NCI-H526 (cell line): Measurements from ENCODE around the gene BTN1A1.
"Not testable (repeated sequence)": the region's sequence is repeated elsewhere in the genome, so short reads cannot be mapped to it uniquely, and the experiment has no call there.

Experiments used
- DNase-seq, 2 experiments: peaks; one replicate each; lab custom pipeline; 2025; lab: John Stamatoyannopoulos, UW

Gene BTN1A1, protein sequence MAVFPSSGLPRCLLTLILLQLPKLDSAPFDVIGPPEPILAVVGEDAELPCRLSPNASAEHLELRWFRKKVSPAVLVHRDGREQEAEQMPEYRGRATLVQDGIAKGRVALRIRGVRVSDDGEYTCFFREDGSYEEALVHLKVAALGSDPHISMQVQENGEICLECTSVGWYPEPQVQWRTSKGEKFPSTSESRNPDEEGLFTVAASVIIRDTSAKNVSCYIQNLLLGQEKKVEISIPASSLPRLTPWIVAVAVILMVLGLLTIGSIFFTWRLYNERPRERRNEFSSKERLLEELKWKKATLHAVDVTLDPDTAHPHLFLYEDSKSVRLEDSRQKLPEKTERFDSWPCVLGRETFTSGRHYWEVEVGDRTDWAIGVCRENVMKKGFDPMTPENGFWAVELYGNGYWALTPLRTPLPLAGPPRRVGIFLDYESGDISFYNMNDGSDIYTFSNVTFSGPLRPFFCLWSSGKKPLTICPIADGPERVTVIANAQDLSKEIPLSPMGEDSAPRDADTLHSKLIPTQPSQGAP

DNA sequence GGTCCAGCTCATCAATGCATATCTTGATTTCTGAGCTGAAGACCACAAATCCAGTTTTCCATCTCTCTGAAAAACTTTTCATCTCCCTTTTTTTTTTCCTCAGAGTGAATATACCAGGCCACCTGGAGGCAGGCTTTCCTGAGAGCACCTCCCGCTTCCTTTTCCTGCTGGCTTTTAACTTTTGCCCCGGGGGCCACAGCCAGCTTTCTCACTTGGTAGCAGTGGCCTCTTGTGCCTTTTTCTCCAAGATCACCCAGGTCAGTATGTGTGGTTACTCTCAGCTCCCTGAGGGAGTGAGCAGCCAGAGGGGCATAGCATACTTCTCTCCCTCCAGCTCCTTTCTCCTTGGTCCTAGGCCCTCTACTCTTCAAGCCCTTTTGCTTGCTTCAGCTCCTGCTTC, at the start of gene BTN1A1:
Gene BTN1A1 (plus strand): TSS at position 202 of the 400 bp plus-strand sequence. CDS start 984 bp downstream, outside the sequence.
- no peak for DNase-seq

DNA sequence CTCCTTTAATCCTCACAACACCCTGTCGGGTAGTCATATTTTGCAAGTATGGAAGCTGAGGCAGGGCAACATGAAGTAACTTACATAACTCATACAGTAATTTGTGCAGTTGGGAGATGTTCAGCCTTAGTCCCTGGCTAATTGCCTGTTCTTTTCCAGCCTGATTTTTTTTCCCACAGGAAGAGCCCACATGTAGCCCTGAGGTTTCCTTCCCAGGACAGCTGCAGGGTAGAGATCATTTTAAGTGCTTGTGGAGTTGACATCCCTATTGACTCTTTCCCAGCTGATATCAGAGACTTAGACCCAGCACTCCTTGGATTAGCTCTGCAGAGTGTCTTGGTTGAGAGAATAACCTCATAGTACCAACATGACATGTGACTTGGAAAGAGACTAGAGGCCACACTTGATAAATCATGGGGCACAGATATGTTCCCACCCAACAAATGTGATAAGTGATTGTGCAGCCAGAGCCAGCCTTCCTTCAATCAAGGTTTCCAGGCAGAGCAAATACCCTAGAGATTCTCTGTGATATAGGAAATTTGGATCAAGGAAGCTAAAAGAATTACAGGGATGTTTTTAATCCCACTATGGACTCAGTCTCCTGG, 47.4 kb upstream of the BTN1A1 start:
- no peak for DNase-seq

DNA sequence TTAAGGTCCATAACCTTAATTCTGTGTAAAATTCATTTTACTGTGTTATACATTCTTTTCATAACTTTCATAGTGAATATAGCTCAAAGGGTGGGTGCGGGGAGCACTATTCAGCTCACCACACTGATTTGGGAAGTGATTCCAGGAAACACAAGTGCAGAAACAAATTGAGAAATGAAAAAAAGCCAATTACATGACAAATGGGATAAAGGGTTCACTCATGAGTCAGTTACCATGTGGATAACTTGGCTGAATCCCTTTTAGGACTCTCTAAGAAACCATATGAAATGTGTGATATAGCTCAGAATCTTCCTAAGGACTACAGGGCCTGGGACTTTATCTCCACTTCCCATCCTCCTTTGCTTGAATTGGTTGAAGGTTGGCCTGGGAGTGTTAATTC, 45.5 kb upstream of the BTN1A1 start:
- DNase-seq = no peak

DNA sequence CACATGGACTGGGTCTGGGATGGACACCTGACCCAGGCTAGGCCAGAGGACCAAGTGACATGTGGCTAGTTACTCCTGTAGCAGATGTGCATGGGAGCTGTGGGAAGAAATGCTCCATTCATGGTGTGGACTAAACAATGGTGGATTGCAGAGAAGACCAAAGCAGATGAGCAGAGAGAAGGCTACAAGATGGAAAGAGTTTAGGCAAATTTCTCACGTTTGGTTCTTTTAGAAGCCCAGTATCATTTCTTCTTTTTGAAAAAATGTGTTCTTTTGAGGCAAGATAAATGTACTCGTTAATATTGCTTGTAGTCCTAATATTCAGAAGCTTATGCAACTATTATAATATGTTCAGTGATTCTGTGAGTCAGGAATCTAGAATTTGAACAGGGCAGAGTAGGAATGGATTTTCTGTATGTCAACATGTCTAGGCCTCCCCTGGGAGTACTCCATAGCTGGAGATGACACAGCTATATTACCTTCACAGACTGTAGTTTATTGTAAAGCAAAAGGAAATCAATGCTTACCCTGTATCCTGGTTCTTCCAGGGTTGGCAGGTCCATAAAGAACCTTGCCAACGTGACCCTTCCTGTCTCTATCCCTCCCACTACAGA, 44.6 kb upstream of the BTN1A1 start:
- no peak for DNase-seq

DNA sequence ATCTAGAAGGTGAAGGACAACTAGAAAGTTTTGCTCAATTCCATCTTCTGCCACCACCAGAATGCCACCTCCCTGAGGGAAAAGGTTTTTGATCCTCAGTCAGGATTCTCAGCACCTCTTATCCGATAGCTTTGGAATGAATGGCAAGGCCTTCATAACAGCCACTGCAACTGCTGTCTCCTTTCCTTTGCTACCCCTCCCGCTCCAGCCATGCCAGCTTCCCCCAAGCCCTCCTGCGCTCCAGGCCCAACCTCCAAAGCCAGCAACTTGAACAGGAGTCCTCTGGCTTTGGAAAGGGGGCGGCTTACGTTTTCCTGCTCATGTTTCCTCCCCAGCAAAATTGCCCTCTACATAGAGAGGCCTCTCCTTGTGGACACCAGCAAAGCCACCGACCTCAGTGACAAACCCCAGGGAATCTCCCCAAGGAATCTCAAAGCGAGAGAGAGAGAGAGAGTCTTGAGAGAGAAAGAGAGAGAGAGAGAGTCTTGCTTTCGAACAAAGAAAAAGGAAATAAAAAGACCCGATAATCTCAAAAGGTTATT, 42.8 kb upstream of the BTN1A1 start:
- no peak for DNase-seq

DNA sequence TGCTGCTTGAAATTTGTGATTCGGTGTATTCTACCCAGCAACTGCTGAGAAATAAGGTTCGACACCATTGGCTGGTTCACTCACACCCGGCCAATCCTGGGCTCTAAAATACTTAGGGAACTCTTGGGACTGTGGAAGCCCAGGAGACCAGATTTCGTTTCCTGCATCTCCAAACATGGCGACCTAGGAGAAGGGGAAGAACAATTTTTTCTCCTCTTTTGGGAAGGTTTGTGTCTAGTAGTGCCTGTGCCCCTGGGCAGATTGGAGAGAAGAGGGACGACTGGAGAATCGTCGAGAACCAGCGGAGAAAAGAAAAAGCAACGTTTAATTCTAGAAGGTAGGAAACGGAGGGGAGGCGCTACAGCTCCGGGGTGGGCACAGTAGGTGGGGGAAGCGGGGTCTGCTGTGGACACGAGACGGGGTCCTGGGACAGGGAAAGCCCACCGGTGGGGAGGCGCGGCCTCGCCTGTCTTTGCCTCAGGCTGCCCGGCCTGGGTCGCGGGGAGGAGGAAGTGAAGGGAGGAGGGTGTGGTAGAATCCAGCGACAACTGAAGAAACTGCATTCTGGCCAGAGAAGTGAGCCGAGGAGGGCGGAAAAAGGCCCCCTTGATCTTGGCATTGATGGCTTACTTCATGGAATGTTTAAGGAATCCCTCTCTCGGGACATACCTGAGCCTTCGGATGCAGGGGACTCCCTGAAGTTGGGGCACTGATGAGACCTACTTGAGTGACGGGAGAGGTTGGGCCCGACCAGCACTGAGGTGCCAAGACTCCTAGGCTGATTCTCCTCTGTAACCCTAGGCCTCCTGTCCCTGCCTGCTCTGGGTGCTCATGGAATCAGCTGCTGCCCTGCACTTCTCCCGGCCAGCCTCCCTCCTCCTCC, 42.1 kb upstream of the BTN1A1 start, which contains the start of gene BTN2A1:
Gene BTN2A1 (plus strand): TSS at position 150 of the 883 bp plus-strand sequence. CDS start 682 bp downstream, at position 832.
- peak; percentile 92 for DNase-seq

DNA sequence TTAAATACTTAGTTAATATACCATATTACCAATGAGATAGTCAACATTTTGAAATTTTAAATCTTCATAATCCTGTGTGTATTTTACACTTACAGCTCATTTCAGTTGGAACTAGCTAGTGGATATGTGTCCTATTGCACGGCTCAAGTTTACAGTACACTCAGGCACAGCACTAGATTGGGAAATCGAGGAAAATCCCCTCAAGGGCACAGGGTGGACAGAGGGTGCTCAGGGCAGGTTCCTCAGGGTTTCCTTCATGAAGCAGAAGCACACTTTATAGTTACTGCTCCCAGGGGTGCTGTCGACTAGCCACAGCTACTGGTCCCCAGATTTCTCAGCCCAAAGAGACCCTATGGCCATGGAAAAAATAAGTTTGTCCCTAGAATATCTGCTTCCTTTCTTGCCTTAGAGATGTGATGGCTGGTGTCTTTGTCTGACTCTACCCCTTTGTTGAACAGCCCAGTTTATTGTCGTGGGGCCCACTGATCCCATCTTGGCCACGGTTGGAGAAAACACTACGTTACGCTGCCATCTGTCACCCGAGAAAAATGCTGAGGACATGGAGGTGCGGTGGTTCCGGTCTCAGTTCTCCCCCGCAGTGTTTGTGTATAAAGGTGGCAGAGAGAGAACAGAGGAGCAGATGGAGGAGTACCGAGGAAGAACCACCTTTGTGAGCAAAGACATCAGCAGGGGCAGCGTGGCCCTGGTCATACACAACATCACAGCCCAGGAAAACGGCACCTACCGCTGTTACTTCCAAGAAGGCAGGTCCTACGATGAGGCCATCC, 40.9 kb upstream of the BTN1A1 start:
- no peak for DNase-seq

DNA sequence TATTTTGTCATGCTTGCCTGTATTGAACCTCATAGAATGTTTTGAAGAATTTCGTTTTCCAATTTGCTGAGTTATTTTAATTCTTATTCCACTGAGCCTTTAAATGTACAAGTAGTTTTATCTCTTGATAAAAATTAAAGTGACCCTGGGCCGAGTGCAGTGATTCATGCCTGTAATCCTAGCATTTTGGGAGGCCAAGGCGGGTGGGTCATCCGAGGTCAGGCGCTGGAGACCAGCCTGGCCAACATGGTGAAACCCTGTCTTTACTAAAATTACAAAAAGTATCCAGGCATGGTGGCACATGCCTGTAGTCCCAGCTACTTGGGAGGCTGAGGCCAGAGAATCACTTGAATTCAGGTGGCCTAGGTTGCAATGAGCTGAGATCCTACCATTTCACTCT, 38.8 kb upstream of the BTN1A1 start:
- DNase-seq = not testable (repeated sequence)

DNA sequence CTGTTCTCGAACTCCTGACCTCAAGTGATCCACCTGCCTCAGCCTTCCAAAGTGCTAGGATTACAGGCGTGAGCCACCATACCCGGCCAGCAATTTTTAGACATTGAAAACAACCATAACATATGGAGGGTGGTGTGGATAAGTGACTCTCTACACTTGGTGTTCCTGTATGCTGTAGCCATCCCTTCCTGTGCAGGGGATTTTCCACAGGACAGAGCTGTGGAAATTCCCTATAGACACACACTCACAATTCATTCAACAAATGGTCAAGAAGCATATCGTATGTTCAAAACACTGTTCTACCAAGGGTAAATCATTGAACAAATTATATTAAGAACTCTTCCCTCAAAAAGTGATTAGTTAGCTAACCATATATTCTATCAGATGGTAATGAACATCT, 36.1 kb upstream of the BTN1A1 start:
- DNase-seq = no peak

DNA sequence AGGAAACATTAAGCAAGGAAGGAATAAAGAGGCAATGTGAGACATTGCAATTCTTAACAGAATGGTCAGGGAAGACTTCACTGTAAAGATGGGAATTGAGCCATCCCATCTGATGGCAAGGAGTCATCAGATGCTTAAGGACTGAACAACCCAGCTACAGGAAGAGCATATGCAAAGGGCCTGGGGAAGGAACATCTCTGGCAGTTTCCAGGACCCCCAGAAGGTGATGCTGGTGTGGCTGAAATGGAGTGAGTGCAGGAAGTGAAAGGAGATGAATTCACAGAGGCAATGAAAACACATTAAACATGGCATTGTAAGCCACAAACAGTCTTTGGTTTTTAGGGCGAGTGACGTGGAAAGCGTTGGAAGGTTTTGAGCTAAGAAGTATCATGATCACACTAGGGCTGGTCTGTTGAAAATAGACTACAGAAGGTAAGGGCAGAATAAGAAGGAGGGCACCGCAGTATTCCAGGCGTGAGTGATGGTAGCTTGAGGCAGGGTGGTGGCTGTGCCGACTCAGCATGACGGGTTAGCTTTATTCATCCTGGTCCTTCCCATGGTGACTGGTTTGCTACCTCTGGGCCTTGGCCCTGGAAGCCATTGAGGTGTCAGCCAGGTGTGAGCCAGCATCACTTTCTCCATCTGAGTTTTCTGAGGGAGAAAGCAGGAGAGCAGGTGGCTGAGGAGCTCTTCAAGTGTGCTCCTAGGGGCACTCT, 35.5 kb upstream of the BTN1A1 start:
- DNase-seq = no peak

DNA sequence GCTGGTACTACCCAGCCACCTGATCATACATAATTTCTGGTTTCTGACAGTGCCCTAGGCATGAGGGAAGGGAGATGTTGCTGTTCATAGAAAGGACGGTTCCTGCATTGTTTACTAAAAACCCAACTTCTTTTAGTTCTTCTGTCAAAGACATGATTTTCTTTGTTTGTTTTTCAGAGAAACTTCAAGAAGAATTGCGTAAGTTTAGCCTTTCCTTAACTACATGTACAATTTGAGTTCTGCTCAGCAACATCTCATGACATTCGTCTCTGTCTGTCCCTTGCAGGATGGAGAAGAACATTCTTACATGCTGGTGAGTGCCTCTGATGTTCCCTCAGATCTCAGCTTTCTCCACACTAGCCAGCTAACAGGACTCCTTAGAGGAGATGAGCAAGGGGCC, 34.3 kb upstream of the BTN1A1 start:
- DNase-seq = no peak

DNA sequence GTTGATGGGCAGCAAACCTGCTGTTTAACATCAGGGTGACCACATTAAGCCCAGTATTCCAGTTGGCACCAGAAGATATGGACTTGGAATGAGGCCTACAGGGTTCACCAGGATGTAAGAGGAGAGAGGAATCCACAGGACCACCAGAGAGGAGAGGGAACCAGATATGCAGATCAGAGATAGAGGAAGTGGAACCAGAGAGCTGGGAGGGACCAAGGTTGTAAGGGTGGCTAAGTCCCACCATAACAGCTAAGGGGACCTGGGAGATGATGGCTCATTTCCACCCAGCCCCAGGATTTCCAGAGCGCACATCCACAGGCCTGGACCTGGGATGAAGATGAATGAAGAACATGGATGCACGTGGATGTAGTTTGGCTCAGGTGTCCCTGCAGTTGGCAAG, 31.3 kb upstream of the BTN1A1 start:
- no peak for DNase-seq

DNA sequence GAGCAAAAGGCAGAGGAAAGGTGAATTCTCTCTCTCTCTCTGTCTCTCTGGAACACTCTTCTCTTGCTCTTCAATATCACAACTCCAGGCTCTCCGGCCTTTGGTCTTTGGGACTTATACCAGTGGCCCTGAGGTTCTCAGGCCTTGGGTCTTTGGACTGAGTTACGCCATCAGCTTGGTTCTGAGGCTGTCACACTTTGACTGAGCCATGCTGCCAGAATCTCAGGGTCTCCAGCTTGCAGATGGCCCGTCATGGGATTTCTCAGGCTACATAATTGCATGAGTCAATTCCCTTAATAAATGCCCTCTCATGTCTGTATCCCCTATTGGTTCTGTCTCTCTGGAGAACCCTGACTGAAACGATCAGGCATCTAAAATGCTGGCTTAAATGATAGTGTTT, 29.5 kb upstream of the BTN1A1 start:
- no peak for DNase-seq

DNA sequence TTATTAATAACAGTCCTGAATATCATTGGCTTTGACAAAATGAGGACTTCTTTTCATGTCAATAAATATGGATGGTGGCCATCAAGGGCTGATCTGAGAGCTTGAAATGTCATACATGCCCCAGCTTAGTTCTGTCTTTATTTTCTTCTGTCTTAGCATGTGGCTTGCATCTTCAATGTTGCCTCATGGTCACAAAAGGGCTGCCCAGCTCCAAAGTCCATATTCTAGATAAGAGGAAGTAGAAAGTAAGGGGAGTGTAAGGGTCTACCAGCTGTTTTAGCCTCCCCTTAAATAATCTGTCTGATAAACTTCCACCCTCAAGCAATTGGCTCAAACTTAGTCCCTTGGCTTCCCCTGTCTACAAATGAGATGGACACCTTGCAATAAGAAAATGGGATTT, 28.1 kb upstream of the BTN1A1 start:
- no peak for DNase-seq

DNA sequence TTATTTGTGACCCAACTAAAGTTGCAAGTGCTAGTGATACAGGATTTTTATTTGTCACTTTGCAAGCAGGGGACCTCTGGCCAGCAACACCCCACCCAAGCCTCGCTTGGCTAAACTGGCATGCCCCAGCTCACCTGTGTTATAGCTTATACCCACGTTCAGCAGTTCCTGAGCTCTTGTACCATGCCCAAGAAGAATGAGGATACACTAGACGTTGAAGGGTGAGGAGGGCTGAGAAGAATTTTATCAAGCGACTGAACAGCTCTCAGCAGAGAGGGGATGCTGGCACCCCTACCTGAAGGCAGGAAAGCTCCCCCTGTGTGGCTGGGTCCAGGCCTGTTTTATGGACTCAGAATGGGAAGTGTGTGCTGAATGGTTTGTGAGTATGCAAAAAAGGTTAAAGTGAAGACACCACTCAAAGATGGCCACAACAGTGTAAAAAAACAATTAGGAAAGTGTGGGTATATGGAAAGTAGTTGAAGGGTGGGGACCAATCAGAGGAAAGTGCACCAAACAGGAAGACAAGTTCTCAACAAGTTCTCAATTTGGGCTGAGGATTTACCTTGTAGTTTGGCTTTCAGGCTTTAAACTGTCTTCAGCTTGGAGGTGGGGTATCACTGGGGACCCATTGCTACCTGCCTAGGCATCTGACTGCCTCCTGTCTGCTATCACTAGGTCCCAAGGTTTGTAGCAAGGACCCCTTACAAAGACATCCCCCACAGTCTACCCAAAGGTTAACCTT, 27.4 kb upstream of the BTN1A1 start:
- no peak for DNase-seq

DNA sequence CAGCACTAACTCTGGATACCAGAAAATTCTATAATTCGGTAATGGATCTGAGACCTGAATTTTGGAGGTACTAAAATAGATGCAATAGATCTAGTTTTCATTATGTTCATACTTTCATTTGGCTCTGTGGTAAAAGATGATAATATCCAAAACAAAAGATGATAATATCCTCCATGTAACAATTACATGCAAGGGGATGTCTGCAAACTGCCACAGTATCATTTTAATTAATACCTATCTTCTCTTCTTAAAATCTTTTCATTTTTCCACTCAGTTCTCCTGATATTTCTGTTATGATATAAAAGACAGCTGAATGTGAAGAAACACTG, 26.7 kb upstream of the BTN1A1 start:
- no peak for DNase-seq

DNA sequence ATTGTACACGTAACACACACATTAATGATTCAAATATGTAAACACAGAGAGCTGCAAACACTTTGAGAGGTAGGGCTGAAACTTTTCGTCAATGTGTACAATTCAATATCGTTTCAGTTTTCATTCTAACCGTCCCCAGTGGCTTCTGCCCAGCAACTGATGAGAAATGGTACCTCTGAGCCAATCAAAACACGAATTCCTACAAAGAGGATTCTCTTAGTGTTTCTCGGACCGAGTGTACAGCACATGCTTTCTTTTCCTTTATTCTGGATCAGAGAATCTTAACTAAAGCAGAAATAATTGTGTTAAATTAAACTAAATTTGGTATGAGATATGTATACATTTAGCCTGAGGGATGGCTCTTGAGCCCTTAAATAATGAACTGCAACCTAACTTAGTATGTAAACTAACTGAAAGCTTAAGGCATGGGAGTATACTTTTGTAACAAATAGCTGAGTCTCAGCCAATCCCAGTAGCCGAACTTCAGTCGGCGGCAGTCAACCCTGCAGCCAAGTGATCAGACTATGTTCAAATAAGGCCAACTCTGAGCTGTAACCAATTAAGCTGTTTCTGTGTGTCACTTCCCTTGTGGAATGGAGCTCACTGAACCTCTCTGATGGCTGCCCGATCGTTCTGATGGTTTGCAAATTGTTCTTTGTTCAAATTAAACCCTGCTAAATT, 26.2 kb upstream of the BTN1A1 start:
- DNase-seq = peak; percentile 85 to 86

DNA sequence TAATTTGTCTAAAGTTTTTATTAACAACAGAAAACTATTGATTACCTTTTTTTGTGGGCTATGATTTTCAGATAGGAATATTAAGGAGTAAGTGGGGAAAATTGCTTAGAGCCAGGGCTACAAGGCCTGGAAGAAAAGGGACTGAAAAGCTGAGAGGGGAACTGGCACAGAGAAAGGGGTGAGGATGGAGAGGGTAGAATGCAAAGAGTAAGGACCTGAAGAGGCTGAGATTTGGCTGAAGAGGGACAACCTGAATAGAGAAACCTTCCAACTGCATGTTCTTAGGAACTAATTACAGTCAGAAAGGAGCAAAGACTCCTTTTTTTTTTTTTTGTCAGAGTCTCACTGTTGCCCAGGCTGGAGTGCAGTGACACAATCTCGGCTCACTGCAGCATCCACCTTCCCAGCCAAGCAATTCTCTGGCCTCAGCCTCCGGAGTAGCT, 25.6 kb upstream of the BTN1A1 start:
- DNase-seq = no peak
